ACC112 (cell line): ENCODE measurements around the gene POLR1H.
A peak's percentile ranks its signal among the peaks of the same experiment; 100 is the strongest.

Experiments
- H2AFZ ChIP-seq: fragments of 200-600 bp; sonication (generic); one replicate; pipeline ENCODE4 v1.6.0; 2017; ENCODE audit warnings: antibody characterized with exemption, low read length; ENCODE audit not compliant: unreplicated experiment
- H3K27ac ChIP-seq: fragments of 200-600 bp; sonication (generic); 2 replicates; pipeline ENCODE4 v1.5.1; 2014; ENCODE audit warnings: low read depth, mild to moderate bottlenecking, antibody characterized with exemption, low read length, moderate library complexity
- H3K27me3 ChIP-seq: fragments of 200-600 bp; sonication (generic); 2 replicates; pipeline ENCODE4 v1.6.1; 2014; ENCODE audit warnings: mild to moderate bottlenecking, antibody characterized with exemption, low read length, moderate library complexity, mixed read lengths; ENCODE audit not compliant: insufficient read depth
- H3K36me3 ChIP-seq: fragments of 200-600 bp; sonication (generic); 2 replicates; pipeline ENCODE4 v1.6.1; 2016; ENCODE audit warnings: mild to moderate bottlenecking, antibody characterized with exemption, low read length, moderate library complexity, mixed read lengths; ENCODE audit not compliant: insufficient read depth
- H3K4me1 ChIP-seq: fragments of 200-600 bp; sonication (generic); one replicate; pipeline ENCODE4 v1.6.1; 2016; ENCODE audit warnings: low read length, mixed read lengths; ENCODE audit not compliant: insufficient read depth, unreplicated experiment, control insufficient read depth
- H3K4me3 ChIP-seq: fragments of 200-600 bp; sonication (generic); 2 replicates; pipeline ENCODE4 v1.5.1; 2014; ENCODE audit warnings: mild to moderate bottlenecking, low read depth, low read length
- H3K79me2 ChIP-seq: fragments of 200-600 bp; sonication (generic); one replicate; pipeline ENCODE4 v1.6.0; 2016; ENCODE audit warnings: low read length; ENCODE audit not compliant: control insufficient read depth, unreplicated experiment, insufficient read depth

The POLR1H gene

GRCh38 chr6:30037182-30037788 is 23.8 kb upstream of the POLR1H start:
- no peaks in the 10 kb centered on the region for H3K79me2 ChIP-seq
- H3K4me3 ChIP-seq, result no peak overlapping the region
- no peaks in the 10 kb centered on the region for H3K27me3 ChIP-seq
- H3K36me3 ChIP-seq, result no peaks in the 10 kb centered on the region
- H3K4me1 ChIP-seq, result no peaks in the 10 kb centered on the region
- H2AFZ ChIP-seq, result no peak overlapping the region
- H3K27ac ChIP-seq, result no peak overlapping the region

GRCh38 chr6:30041221-30041620 is 19.8 kb upstream of the POLR1H start:
- Histone ChIP-seq H3K36me3 (no peaks in the 10 kb centered on the region), H3K79me2 (no peaks in the 10 kb centered on the region), H3K4me3 (no peak overlapping the region), H3K27me3 (no peaks in the 10 kb centered on the region), H3K27ac (no peak overlapping the region), H3K4me1 (no peaks in the 10 kb centered on the region), H2AFZ (no peak overlapping the region)

GRCh38 chr6:30041821-30042220 is 19.2 kb upstream of the POLR1H start:
- H3K4me1 ChIP-seq, result no peaks in the 10 kb centered on the region
- H3K27ac ChIP-seq, result no peak overlapping the region
- no peaks in the 10 kb centered on the region for H3K36me3 ChIP-seq
- no peak overlapping the region for H3K4me3 ChIP-seq
- H3K27me3 ChIP-seq, result no peaks in the 10 kb centered on the region
- H2AFZ ChIP-seq, result no peak overlapping the region
- H3K79me2 ChIP-seq, result no peaks in the 10 kb centered on the region

- Histone ChIP-seq H2AFZ (no peak overlapping the region), H3K4me1 (no peaks in the 10 kb centered on the region), H3K27ac (no peak overlapping the region), H3K79me2 (no peaks in the 10 kb centered on the region), H3K36me3 (no peaks in the 10 kb centered on the region), H3K4me3 (no peak overlapping the region), H3K27me3 (no peaks in the 10 kb centered on the region)
These were observed 18.6 kb upstream of the POLR1H start for GRCh38 chr6:30042476-30042875.

GRCh38 chr6:30042914-30043313 is 18.2 kb upstream of the POLR1H start:
- Histone ChIP-seq H3K27ac (no peak overlapping the region), H2AFZ (no peak overlapping the region)

GRCh38 chr6:30043744-30044143 is 17.3 kb upstream of the POLR1H start:
- Histone ChIP-seq H3K4me3 (no peak overlapping the region), H2AFZ (no peak overlapping the region), H3K27me3 (no peaks in the 10 kb centered on the region)

More at GRCh38 chr6:30042914-30043313, 18.2 kb upstream of the POLR1H start:
- Histone ChIP-seq H3K36me3 (no peaks in the 10 kb centered on the region), H3K4me3 (no peak overlapping the region), H3K79me2 (no peaks in the 10 kb centered on the region), H3K4me1 (no peaks in the 10 kb centered on the region), H3K27me3 (no peaks in the 10 kb centered on the region)

GRCh38 chr6:30044630-30045029 is 16.4 kb upstream of the POLR1H start:
- Histone ChIP-seq H3K27me3 (no peaks in the 10 kb centered on the region), H3K36me3 (no peaks in the 10 kb centered on the region), H3K4me3 (no peak overlapping the region), H3K27ac (no peak overlapping the region), H2AFZ (no peak overlapping the region), H3K79me2 (no peaks in the 10 kb centered on the region), H3K4me1 (no peaks in the 10 kb centered on the region)

More at GRCh38 chr6:30043744-30044143, 17.3 kb upstream of the POLR1H start:
- Histone ChIP-seq H3K79me2 (no peaks in the 10 kb centered on the region), H3K36me3 (no peaks in the 10 kb centered on the region), H3K4me1 (no peaks in the 10 kb centered on the region), H3K27ac (no peak overlapping the region)

- H3K36me3 ChIP-seq, result no peaks in the 10 kb centered on the region
- no peak overlapping the region for H3K27ac ChIP-seq
- H3K79me2 ChIP-seq, result no peaks in the 10 kb centered on the region
- H3K4me1 ChIP-seq, result no peaks in the 10 kb centered on the region
- no peak overlapping the region for H3K4me3 ChIP-seq
- no peaks in the 10 kb centered on the region for H3K27me3 ChIP-seq
- no peak overlapping the region for H2AFZ ChIP-seq
These were observed 13.8 kb upstream of the POLR1H start for GRCh38 chr6:30047220-30047619.

- no peak overlapping the region for H2AFZ ChIP-seq
- no peak overlapping the region for H3K27ac ChIP-seq
- no peaks in the 10 kb centered on the region for H3K27me3 ChIP-seq
- no peaks in the 10 kb centered on the region for H3K79me2 ChIP-seq
- no peaks in the 10 kb centered on the region for H3K36me3 ChIP-seq
- H3K4me3 ChIP-seq, result no peak overlapping the region
- no peaks in the 10 kb centered on the region for H3K4me1 ChIP-seq
These were observed 7.4 kb upstream of the POLR1H start for GRCh38 chr6:30053682-30054081.

- peaks cover 7% of the 10 kb centered on the region for H3K4me1 ChIP-seq
- no peaks in the 10 kb centered on the region for H3K36me3 ChIP-seq
- H3K4me3 ChIP-seq, result no peak overlapping the region
- peaks cover 10% of the 10 kb centered on the region for H3K79me2 ChIP-seq
- H3K27me3 ChIP-seq, result no peaks in the 10 kb centered on the region
- H3K27ac ChIP-seq, result no peak overlapping the region
- H2AFZ ChIP-seq, result no peak overlapping the region
These were observed 5.6 kb upstream of the POLR1H start for GRCh38 chr6:30055513-30055912.

- Histone ChIP-seq H3K36me3 (no peaks in the 10 kb centered on the region), H3K27ac (peak overlapping the region; percentile 59), H3K4me3 (peak overlapping the region; percentile 79), H3K27me3 (no peaks in the 10 kb centered on the region), H3K79me2 (peaks cover 26% of the 10 kb centered on the region), H2AFZ (peak overlapping the region; percentile 93), H3K4me1 (peaks cover 14% of the 10 kb centered on the region)
These were observed 416 bp upstream of the POLR1H start for GRCh38 chr6:30060606-30061091.
